ENCODE measurements around the gene MPHOSPH9.

The MPHOSPH9 gene

GRCh38 chr12:123267335-123267920 lies 34.5 kb upstream of the MPHOSPH9 start:
- no peak overlapping the region for H3K4me3 ChIP-seq (replicated peaks in 1 of 2; ENCODE audit: low read depth in 2 of 2, low read length in 2 of 2)
- DNase-seq (ENCODE audit: low read depth in 2 of 2) = no peak
- TF ChIP-seq CTCF (IDR thresholded peaks at IDR 0.05; ENCODE audit: low read depth, low read length) = no peak

GRCh38 chr12:123266679-123267277 lies 33.8 kb upstream of the MPHOSPH9 start:
- no peak for TF ChIP-seq CTCF (IDR thresholded peaks at IDR 0.05; ENCODE audit: low read depth, low read length)
- no peak for DNase-seq (ENCODE audit: low read depth in 2 of 2)
- H3K4me3 ChIP-seq (replicated peaks in 1 of 2; ENCODE audit: low read depth in 2 of 2, low read length in 2 of 2) = no peak overlapping the region

- no peak for DNase-seq (ENCODE audit: low read depth in 2 of 2)
- H3K4me3 ChIP-seq (replicated peaks in 1 of 2; ENCODE audit: low read depth in 2 of 2, low read length in 2 of 2) = no peak overlapping the region
- no peak for TF ChIP-seq CTCF (IDR thresholded peaks at IDR 0.05; ENCODE audit: low read depth, low read length)
These were observed 33.1 kb upstream of the MPHOSPH9 start for GRCh38 chr12:123265851-123266678.

- TF ChIP-seq CTCF (IDR thresholded peaks at IDR 0.05; ENCODE audit: low read depth, low read length) = no peak
- no peak for DNase-seq (ENCODE audit: low read depth in 2 of 2)
- H3K4me3 ChIP-seq (replicated peaks in 1 of 2; ENCODE audit: low read depth in 2 of 2, low read length in 2 of 2) = no peak overlapping the region
These were observed 31.7 kb upstream of the MPHOSPH9 start for GRCh38 chr12:123264642-123265041.

- H3K4me3 ChIP-seq (replicated peaks in 1 of 2; ENCODE audit: low read depth in 2 of 2, low read length in 2 of 2) = no peak overlapping the region
- no peak for TF ChIP-seq CTCF (IDR thresholded peaks at IDR 0.05; ENCODE audit: low read depth, low read length)
- DNase-seq (ENCODE audit: low read depth in 2 of 2) = no peak
These were observed 30.4 kb upstream of the MPHOSPH9 start for GRCh38 chr12:123263196-123263817.

GRCh38 chr12:123261196-123261595 lies 28.3 kb upstream of the MPHOSPH9 start:
- no peak overlapping the region for H3K4me3 ChIP-seq (replicated peaks in 1 of 2; ENCODE audit: low read depth in 2 of 2, low read length in 2 of 2)
- TF ChIP-seq CTCF (IDR thresholded peaks at IDR 0.05; ENCODE audit: low read depth, low read length) = no peak
- DNase-seq (ENCODE audit: low read depth in 2 of 2) = no peak

Measured in cardiac fibroblast (primary cell).